Glutamatergic neuron (in vitro differentiated cells): ENCODE results near the gene TTC34. TPM values are rescaled to one million over a fixed set of nuclear protein-coding genes. Genes with fewer than 3 reads are reported as not detected.

Experiments
- DNase-seq: peaks from one replicate; pipeline ENCODE4 v3.0.0; 2022
- H3K27ac Mint-ChIP-seq: one replicate; pipeline ENCODE4 v1.8.0; 2020; ENCODE audit warnings: mild to moderate bottlenecking, mixed read lengths, inconsistent platforms; ENCODE audit not compliant: unreplicated experiment
- H3K27me3 Mint-ChIP-seq: one replicate; pipeline ENCODE4 v1.8.0; 2020; ENCODE audit warnings: mild to moderate bottlenecking, moderate library complexity, mixed read lengths, inconsistent platforms; ENCODE audit not compliant: unreplicated experiment
- H3K36me3 Mint-ChIP-seq: one replicate; pipeline ENCODE4 v1.8.0; 2020; ENCODE audit warnings: mild to moderate bottlenecking, mixed read lengths, inconsistent platforms; ENCODE audit not compliant: unreplicated experiment
- H3K4me1 Mint-ChIP-seq: one replicate; pipeline ENCODE4 v1.8.0; 2020; ENCODE audit warnings: mild to moderate bottlenecking, low read depth, mixed read lengths, inconsistent platforms; ENCODE audit not compliant: unreplicated experiment
- H3K4me3 Mint-ChIP-seq: one replicate; pipeline ENCODE4 v1.8.0; 2020; ENCODE audit warnings: mild to moderate bottlenecking, mixed read lengths, inconsistent platforms; ENCODE audit not compliant: unreplicated experiment
- H3K9me3 Mint-ChIP-seq: one replicate; pipeline ENCODE4 v1.8.0; 2020; ENCODE audit warnings: mild to moderate bottlenecking, moderate library complexity, mixed read lengths, inconsistent platforms; ENCODE audit not compliant: unreplicated experiment
- total RNA-seq: library from RNA; stranded (reverse); fragmentation: NEBNext Ultra II Directional; extraction: Animal tissue kit (Norgen Biotek cat#: 25700); gene quantifications from one replicate; pipeline ENCODE4 v1.2.1, GENCODE V29; 2021; ENCODE audit not compliant: unreplicated experiment
- TF ChIP-seq, protein P1 (sequence below): fragments of 200-600 bp; sonication (generic); IDR thresholded peaks from one replicate; pipeline ENCODE4 v1.5.0; 2021; ENCODE audit not compliant: partially characterized antibody, unreplicated experiment

The TTC34 gene
- total RNA-seq, 1 donor from 2014 or later, result 0.74 TPM

DNA sequence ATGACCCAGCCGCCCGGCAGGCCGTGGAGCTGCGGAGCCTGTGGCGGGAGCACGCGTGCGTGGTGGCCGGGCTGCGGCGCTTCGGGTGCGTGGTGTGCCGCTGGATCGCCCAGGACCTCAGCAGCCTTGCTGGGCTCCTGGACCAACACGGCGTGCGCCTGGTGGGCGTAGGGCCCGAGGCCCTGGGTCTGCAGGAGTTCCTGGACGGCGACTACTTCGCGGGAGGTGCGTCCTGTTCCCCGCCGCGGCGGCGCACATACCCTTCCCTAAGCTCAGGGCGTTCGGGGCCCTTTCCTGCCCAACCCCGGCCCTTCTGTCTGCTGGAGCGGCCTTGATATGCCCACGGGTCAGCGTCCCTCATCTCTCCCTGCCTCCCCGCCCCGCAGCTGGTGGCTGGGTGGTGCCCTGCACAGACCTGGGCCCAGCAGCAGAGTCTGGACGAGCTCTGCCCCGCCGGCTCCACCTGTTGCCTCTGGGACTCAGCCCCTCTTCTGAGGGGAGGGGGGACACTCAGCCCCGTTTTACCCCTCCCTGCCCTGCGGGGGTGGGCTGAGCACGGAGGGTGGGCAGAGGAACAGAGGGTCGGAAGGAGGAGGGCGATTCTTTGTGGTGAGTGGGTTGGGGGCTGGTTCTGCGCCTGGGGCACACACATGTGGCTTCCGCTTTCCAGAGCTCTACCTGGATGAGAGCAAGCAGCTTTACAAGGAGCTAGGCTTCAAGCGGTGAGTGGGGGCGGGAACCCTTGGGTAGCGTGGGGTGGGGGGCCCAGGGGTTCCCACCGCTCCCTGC is 214.2 kb downstream of the TTC34 start:
- peak; percentile 53 for DNase-seq
- peak overlapping the region; percentile 67 for H3K4me3 Mint-ChIP-seq
- H3K9me3 Mint-ChIP-seq, result peaks cover 1% of the 10 kb centered on the region

DNA sequence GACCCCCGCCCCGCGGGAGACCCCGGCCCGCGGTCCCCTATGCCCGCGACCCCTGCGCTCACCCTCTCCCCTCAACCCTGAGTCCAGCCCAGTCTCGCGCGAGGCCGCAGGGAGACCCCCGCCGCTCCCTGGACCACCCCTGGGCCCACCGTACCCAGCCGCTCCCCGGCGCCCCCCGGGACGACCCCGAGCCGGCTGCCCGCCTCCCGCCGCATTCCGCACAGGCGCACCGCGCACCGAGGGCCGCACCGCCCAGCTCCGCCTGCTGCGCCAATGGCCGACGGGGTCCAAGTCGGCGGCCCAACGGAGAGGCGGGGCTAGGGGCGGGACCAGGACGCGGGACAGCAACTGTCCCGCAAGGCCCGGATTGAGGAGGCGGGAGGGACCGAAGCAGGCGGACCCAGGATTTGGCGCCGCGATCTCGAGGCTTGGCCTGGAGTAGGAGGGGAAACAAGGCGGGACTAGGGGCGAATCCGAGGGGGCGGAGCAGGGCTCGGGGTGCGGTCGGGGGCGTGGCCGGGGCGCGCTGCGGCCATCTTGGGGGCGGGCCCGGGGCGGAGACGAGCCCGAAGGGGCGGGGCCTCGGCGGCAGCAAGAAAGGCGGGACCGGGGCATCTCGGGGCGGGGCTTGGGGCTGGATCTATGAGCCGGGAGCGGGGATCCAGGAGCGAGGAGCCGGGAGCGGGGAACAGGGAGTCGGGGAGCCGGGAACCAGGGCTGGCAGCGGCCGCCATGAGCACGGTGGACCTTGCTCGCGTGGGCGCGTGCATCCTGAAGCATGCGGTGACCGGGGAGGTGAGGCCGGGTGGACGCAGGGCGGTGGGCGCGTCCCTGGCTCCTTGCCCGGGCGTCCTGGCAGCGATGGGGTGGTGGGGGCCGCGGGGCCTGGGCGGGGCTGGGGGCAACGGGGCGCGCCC is 215.1 kb downstream of the TTC34 start, which contains the start of gene PRXL2B:
TSS of gene PRXL2B (plus strand) at position 624 of the 917 bp plus-strand sequence. CDS start at position 733, 109 bp downstream.
- Mint-ChIP-seq H3K4me3 (peak within 1 kb of the TSS; percentile 85), H3K4me1 (peaks cover 18% of the 10 kb centered on the region), H3K27ac (peak within 1 kb of the TSS; percentile 88), H3K9me3 (peaks cover 1% of the 10 kb centered on the region), H3K27me3 (peaks cover 2% of the 10 kb centered on the region), H3K36me3 (no peaks in the 10 kb centered on the region)
- peak; percentile 99 for DNase-seq
- TF ChIP-seq, protein P1, sequence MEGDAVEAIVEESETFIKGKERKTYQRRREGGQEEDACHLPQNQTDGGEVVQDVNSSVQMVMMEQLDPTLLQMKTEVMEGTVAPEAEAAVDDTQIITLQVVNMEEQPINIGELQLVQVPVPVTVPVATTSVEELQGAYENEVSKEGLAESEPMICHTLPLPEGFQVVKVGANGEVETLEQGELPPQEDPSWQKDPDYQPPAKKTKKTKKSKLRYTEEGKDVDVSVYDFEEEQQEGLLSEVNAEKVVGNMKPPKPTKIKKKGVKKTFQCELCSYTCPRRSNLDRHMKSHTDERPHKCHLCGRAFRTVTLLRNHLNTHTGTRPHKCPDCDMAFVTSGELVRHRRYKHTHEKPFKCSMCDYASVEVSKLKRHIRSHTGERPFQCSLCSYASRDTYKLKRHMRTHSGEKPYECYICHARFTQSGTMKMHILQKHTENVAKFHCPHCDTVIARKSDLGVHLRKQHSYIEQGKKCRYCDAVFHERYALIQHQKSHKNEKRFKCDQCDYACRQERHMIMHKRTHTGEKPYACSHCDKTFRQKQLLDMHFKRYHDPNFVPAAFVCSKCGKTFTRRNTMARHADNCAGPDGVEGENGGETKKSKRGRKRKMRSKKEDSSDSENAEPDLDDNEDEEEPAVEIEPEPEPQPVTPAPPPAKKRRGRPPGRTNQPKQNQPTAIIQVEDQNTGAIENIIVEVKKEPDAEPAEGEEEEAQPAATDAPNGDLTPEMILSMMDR, result no peak

More for the DNA sequence above, 214.2 kb downstream of the TTC34 start:
- H3K27me3 Mint-ChIP-seq, result peaks cover 2% of the 10 kb centered on the region
- TF ChIP-seq, protein P1, result no peak
- H3K27ac Mint-ChIP-seq, result no peak overlapping the region
- peaks cover 16% of the 10 kb centered on the region for H3K4me1 Mint-ChIP-seq
- H3K36me3 Mint-ChIP-seq, result no peaks in the 10 kb centered on the region

Other genes with a start within 250 kb of the TTC34 start
- gene TNFRSF14, start 245.3 kb downstream of the TTC34 start, total RNA-seq, result 1.2 TPM
- 46.1 TPM for gene PRXL2B, start 214.9 kb downstream of the TTC34 start, total RNA-seq
- 4.0 TPM for gene MMEL1, start 168.7 kb downstream of the TTC34 start, total RNA-seq
- not detected for gene ACTRT2, start 219.8 kb upstream of the TTC34 start, total RNA-seq